Colonic mucosa (tissue), 4 donors: ENCODE data around the gene APOL4. TPM values are rescaled to one million over a fixed set of nuclear protein-coding genes. Genes with fewer than 3 reads are reported as not detected.

ENCODE experiments used
- DNase-seq: peaks from one replicate; pipeline ENCODE4 v3.0.0-alpha.2; 2020
- H3K27ac ChIP-seq: fragments of 200-600 bp; one replicate; pipeline ENCODE4 v1.8.0; 2021
- H3K27me3 ChIP-seq: fragments of 200-600 bp; one replicate; pipeline ENCODE4 v1.8.0; 2021
- H3K36me3 ChIP-seq: fragments of 200-600 bp; one replicate; pipeline ENCODE4 v1.8.0; 2021
- H3K4me1 ChIP-seq: fragments of 200-600 bp; one replicate; pipeline ENCODE4 v1.8.0; 2021; ENCODE audit warnings: mild to moderate bottlenecking
- H3K4me3 ChIP-seq: fragments of 200-600 bp; one replicate; pipeline ENCODE4 v1.8.0; 2021
- H3K9ac ChIP-seq, 2 donors: one replicate each; pipeline ENCODE4 v1.7.0; 2013; ENCODE audit warnings: control low read depth in 2 of 2, low read depth in 2 of 2, low read length in 2 of 2
- H3K9me3 ChIP-seq: fragments of 200-600 bp; one replicate; pipeline ENCODE4 v1.8.0; 2021
- CTCF ChIP-seq: fragments of 200-600 bp; IDR thresholded peaks from one replicate; pipeline ENCODE4 v1.8.0; 2022; ENCODE audit warnings: antibody characterized with exemption, mild to moderate bottlenecking
- intact Hi-C: fragments of 100-400 bp; cut with DNase I; formaldehyde crosslinking; loops from one replicate; pipeline ENCODE4 v1.14.1; 2022
- total RNA-seq, 2 donors: library from RNA; stranded (reverse); fragmentation: NEBNext Ultra II Directional in 1 of 2; extraction: Animal tissue kit (Norgen Biotek cat#: 25700) in 1 of 2; gene quantifications; one replicate each; pipeline ENCODE4 v1.2.1, GENCODE V29; 2021
- donor health status: healthy.
- donor health status: DM: no; HTN: no; CAD: no.
- donor health status: DM: no; HTN: no; CAD: no.

Gene APOL4
- total RNA-seq, 2 donors from 2014 or later, result 1.9 to 2.3 TPM

DNA sequence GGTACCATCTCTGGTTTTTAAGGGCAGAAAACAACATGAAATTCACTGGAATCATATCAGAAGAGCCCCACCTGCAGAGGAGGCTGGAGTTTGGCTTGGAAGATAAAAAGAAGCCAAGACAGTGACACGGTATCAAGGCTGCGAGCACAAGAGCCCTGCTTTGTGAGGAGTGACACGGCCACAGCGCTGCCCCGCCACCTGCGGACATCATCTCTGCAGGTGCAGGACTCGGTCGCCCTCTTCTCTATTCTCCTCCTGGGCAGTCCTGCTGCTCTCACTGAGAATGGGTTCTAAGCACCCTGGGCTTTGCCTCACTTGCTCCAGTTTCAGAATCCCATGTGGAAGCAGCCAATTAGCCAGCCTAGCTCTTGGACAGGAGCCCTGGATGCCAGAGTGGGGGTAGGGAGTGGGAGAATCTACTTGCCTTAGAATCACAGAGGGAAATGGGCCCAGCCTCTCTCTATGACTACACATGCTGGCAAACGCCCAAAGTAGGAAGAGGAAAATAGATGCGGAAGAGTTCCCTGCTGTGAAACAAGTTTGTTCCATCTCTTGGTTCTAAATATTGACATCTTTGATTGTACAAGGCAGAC is 17.1 kb downstream of the APOL4 start:
- H3K9me3 ChIP-seq, result no peaks in the 10 kb centered on the region
- no peak for DNase-seq
- H3K36me3 ChIP-seq, result no peaks in the 10 kb centered on the region
- TF ChIP-seq CTCF, result no peak
- no peak overlapping the region for H3K4me3 ChIP-seq
- H3K27me3 ChIP-seq, result no peaks in the 10 kb centered on the region
- intact Hi-C loops, result no loop called here
- no peak overlapping the region for H3K27ac ChIP-seq
- H3K4me1 ChIP-seq, result no peaks in the 10 kb centered on the region
- H3K9ac ChIP-seq, result no peak overlapping the region

DNA sequence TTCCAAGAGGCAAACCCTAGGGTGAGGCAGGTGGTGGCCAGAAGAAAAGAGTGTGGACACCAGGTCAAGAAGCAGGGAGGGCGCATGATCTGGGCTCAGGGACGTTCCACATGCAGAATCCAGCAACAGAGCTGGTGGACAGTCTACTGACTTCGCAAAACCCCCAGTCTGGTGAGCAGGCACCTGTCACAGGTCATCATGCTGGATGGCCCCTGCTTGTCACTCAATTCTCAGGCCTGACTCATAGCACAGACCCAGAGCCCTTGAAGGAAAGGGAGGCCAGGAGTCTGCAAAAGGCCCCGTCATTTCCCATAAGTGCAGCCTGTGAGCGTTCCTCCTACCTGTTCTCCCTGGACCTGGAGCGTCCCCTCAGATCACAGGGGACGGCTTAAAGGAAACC is 18.2 kb downstream of the APOL4 start:
- Histone ChIP-seq H3K36me3 (no peaks in the 10 kb centered on the region), H3K4me3 (no peak overlapping the region), H3K27me3 (no peaks in the 10 kb centered on the region), H3K4me1 (no peaks in the 10 kb centered on the region), H3K27ac (no peak overlapping the region), H3K9ac (no peak overlapping the region), H3K9me3 (no peaks in the 10 kb centered on the region)
- no peak for TF ChIP-seq CTCF
- no peak for DNase-seq
- intact Hi-C loops, result no loop called here

DNA sequence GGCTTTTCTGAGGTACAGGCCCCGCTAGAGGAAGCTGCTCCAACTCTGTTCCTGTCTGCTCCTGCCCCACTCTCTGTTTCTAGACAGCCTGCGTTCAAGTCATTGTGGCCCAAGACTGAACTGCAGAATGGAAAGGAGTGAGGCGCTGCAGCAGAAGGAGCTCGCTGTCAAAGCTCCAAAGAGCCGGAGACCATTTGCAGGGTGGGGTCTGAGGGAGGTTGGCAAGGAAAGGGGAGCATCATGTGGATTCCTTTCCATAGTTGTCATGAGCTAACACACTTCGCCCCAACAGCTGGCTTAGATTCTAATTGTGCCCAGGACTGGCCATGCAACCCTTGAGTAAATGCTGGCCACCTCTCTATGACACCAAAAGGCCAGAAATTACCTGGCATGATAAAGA is 18.8 kb downstream of the APOL4 start:
- H3K36me3 ChIP-seq, result no peaks in the 10 kb centered on the region
- TF ChIP-seq CTCF, result no peak
- H3K9me3 ChIP-seq, result no peaks in the 10 kb centered on the region
- no peak for DNase-seq
- intact Hi-C loops, result no loop called here
- no peaks in the 10 kb centered on the region for H3K27me3 ChIP-seq
- H3K4me1 ChIP-seq, result no peaks in the 10 kb centered on the region
- H3K27ac ChIP-seq, result no peak overlapping the region
- H3K9ac ChIP-seq, result no peak overlapping the region
- no peak overlapping the region for H3K4me3 ChIP-seq

DNA sequence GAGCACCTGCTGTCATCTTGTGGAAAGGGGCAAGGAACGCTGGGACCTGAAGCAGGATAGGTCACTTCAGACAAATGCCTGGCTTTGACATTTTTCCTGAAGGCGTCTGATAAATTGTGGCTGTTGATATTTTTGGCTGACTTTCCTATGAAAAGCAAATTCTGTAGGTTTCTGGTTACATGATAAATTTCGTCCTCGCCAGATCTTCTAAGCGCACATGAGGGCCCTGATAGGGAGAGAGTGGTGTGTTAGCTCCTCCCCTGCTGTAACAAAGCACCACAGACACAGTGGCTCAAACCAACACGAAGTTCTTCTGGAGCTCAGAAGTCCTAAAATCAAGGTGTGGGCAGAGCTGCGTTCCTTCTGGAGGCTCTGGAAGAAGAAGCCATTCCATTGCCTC is 19.6 kb downstream of the APOL4 start:
- Histone ChIP-seq H3K27ac (no peak overlapping the region), H3K27me3 (no peaks in the 10 kb centered on the region), H3K36me3 (no peaks in the 10 kb centered on the region), H3K9me3 (no peaks in the 10 kb centered on the region), H3K4me3 (no peak overlapping the region), H3K9ac (no peak overlapping the region), H3K4me1 (no peaks in the 10 kb centered on the region)
- DNase-seq, result no peak
- no peak for TF ChIP-seq CTCF
- intact Hi-C loops, result no loop called here

DNA sequence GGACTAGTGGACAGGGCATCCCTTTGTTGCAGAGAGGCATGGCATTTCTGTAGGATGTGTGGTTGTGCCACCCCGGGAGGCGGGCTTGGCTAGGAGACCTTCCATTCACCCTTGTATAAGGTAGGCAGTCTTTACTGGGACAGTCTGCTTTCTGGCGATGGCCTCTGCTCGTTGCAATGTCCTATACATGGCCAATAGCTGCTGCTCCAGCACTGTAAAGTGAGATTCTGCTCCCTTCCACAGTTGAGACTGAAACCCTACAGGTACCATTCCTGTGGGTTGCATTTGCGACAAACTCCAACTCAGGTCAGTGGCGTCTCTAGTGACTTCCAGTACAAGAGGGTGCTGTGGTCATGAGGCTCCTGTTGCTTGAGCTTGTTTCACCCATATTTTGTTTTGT is 20.7 kb downstream of the APOL4 start:
- intact Hi-C loops, result loop anchor here (2.0 kb wide), 1 partner anchor 34 kb away; no protein-coding TSS in a partner anchor
- Histone ChIP-seq H3K4me1 (no peaks in the 10 kb centered on the region), H3K27ac (no peak overlapping the region), H3K9me3 (no peaks in the 10 kb centered on the region), H3K9ac (no peak overlapping the region), H3K4me3 (no peak overlapping the region), H3K27me3 (no peaks in the 10 kb centered on the region), H3K36me3 (no peaks in the 10 kb centered on the region)
- no peak for TF ChIP-seq CTCF
- no peak for DNase-seq
